DMS153 treated with DMSO at 0.1 percent for 48 hours (cell line): Measurements from ENCODE around the gene CGB1.
"Not testable (repeated sequence)": the region's sequence is repeated elsewhere in the genome, so short reads cannot be mapped to it uniquely, and the experiment has no call there.

ENCODE experiments used
- DNase-seq: peaks from one replicate; lab custom pipeline; 2025; ENCODE audit not compliant: unreplicated experiment; lab: John Stamatoyannopoulos, UW

The CGB1 gene

DNA sequence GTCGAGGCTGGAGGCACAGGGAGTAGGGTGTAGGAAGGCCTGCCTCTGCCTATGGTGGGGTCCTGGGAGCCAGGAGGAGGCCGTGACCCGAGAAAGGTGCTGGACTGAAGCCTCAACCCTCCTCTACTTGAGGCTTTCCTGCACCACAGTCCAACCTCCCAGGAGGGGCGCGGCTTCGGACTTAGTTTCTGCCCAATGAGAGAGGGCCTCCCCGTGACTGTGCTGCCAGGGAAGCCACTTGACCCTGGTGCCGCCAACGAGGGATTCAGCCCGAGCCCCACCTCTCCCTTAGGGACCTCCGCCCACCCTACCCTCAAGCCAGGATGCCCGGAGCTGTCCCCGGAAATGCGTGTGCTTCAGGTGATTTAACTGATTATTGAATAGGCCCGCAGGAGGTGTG, 12.5 kb downstream of the CGB1 start, which contains the start of gene CGB3:
Gene CGB3 (minus strand): TSS at position 101 of the 400 bp plus-strand sequence. CDS start 362 bp downstream, outside the sequence.
- DNase-seq, result not testable (repeated sequence)

DNA sequence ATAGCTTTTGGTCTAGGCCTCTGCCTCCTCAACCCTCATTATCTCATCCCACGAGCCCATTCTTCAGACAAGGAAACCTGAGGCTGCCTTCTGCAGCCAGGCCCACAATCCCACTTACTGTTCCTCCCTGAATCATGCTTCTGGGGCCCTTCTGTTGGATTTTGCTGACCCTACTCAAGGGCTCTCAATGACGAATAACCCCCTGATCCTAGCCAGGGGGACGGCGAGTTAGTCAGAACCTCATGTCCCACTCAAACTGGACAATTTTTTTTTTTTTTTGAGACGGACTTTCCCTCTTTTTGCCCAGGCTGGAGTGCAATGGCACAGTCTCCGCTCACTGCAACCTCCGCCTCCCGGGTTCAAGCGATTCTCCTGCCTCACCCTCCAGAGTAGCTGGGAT, 14.6 kb downstream of the CGB1 start:
- no peak for DNase-seq

DNA sequence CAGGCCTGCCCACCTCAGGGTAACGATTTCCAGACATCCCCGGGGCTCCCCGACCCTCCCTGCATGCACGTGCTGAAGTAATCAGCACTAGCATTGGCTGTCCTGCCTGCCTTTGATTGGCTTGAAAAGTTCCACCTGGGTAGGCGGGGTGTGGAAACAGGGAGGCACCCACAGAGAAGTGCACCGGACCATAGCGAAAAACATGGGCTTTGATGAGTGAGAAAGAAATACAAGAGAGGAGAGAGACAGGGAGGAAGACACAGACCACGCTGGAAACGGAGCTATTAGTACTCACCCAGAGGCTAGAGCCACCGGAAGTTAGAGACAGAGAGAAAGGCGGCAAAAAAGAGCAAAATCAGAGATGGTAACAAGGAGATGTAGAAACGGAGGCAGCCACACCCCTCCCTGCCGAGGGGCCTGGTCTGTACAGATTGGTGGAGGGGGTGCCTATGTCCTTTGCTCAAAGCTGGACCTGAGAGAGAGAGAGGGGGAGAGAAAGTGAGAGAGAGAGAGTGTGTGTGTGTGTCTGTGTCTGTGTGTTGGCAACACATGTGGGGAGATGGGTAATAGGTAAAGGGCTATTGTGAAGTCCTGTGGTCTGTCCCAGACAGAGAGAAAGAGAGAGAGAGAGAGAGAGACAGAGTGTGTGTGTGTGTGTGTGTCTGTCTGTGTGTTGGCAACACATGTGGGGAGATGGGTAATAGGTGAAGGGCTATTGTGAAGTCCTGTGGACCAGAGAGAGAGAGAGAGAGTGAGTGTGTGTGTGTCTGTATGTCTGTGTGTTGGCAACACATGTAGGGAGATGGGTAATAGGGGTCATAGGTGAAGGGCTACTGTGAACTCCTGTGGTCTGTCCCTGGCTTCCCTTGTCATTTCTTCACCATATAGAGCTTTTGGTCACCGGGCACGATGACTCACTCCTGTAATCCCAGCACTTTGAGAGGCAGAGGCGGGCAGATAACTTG, 15.5 kb downstream of the CGB1 start:
- DNase-seq, result no peak

DNA sequence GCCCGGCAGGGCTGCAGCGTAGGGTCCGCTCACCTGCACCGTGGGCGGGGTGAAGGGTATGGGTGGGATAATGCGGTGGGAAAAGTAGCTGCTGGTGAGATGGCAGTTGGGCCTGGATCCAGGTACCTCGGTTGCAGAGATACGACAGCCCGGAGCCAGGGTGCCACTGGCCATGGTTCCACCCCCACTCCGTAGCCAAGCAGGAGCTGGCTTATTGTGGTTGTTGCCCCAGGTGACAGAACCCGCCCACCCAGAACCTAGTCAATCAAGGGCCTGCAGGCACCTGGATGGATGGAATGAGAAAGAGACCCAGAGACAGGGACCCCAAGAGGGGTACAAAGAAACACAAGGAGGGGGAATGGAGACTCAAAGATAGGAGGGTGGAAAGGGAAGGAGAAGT, 16.4 kb downstream of the CGB1 start:
- no peak for DNase-seq

DNA sequence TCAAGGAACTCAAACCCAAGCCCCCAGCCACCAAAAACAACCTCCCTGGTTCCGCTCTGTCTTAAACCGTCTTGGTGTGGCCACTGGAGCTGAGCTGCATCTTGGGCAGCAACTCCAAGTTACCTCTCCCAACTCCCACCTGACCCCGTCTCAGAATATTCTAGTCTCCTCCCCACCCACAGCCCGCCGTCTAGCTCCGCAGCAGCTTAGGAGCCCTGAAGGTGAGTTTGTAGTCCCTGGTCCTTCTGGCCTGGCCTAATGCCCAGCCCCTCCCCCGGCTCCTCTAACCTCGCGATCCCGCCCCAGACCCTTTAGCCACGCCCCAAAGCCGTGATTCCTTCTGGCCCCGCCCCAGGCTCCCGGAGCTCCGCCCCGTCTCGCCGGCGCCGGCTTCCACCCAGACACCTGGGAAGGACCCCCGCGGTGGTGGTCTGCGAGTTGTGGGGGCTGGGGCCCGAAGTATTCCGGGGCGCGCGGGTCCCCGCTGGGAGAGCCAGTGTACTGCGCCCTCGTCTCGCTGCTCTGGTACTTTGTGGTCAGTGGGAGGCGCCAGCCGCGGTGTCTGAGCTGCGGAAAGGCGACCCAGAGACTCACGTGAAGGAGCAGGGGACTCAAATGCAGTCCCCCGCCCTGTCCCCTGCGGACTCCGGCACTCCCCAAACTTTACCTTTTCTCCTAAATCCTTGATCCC, 17.3 kb downstream of the CGB1 start:
- DNase-seq, result peak; percentile 42

DNA sequence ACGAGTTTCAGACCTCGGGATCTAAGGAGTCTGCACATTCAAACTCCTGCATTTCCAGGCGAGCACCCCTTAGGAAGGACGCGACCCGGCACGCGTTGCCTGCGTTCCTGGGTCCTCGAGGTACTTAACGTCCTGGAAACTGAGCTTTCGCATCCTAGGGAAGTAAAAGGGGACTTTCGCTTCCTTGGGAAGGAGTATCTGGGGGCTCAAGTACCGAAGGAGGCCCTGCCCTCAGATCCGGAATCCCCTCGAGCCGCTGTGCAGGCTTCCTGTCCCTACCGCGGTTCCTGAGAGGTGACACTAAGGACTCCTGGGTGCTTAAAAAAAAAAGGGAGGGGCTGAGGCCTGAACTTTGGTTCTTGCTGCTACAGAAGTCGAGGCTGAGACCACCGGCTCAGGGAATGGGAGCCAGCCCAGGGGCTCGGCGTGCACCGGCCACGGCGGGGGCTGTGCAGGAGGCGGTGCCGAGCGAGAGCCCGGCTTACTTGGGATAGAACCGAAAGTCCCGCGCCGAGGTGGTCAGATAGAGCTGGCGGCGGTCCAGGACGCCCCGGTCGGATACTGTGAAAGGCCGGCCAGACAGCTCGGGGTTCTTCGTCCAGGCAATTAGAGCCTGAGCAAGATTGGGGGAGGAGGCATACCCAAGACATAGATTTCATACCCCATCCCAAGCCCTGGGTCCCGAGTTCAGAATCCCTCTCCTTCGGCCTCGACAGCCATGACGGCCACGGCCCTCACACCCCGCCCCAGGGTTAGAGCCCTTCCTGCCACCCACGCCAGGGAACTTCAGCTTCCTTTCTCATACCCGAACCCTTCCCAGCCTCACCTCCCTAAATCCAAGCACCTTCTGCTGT, 18.1 kb downstream of the CGB1 start:
- DNase-seq, result not testable (repeated sequence)

DNA sequence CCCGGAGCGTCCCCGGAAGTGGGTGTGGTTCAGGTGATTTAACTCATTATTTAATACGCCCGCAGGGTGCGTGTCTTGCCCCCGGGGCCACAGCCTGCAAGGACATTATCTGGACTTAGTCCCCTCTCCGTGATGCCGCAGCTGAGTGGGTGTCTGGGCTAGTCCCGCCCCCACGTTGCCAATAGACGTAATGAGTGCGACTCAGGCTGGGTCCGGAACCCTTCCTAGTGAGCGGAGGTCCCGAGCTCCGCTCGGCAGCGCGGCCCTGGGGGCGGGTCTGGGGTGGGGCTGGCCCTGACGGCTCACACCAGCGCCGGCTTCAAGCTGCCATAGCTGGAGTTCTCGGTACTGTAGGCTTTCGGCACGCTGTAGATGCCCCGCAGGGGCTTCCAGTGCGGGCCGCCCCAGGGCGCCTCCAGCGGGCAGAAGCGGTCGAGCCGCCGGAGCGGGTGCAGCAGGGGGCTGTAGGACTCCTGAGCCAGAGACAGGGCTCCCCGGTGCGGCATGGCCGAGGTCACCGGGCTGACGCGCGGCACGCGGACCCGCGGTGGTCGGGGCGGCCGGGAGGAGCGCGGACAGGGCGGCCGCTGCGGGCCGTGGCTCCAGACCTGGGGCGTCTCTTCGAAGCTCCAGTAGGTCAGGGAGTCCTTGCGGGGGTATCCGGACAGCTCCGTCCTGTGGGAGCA, 18.9 kb downstream of the CGB1 start:
- DNase-seq, result no peak

DNA sequence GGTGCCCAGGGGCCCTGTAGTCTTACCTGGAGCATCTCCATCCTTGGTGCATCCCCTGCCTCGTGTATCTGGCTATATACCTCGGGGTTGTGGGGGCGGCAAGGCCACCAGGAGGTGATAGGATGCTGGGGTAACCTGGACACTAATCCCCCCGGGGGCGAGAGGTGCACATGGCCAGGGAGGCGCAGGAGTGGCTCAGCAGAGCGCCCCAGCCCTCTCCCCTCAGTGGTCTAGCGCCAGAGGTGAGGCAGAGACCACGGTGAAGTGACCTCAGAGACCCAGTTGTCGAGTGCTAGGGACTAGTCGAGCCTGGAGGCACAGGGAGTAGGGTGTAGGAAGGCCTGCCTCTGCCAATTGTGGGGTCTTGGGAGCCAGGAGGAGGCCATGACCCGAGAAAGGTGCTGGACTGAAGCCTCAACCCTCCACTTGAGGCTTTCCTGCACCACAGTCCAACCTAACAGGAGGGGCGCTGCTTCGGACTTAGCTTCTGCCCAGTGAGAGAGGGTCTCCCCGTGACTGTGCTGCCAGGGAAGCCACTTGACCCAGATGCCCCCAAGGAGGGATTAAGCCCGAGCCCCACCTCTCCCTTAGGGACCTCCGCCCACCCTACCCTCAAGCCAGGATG, 19.5 kb downstream of the CGB1 start, which contains the start of gene LHB:
Gene LHB (minus strand): TSS at position 51 of the 625 bp plus-strand sequence. CDS start 10 bp downstream, at position 41.
- DNase-seq, result no peak

DNA sequence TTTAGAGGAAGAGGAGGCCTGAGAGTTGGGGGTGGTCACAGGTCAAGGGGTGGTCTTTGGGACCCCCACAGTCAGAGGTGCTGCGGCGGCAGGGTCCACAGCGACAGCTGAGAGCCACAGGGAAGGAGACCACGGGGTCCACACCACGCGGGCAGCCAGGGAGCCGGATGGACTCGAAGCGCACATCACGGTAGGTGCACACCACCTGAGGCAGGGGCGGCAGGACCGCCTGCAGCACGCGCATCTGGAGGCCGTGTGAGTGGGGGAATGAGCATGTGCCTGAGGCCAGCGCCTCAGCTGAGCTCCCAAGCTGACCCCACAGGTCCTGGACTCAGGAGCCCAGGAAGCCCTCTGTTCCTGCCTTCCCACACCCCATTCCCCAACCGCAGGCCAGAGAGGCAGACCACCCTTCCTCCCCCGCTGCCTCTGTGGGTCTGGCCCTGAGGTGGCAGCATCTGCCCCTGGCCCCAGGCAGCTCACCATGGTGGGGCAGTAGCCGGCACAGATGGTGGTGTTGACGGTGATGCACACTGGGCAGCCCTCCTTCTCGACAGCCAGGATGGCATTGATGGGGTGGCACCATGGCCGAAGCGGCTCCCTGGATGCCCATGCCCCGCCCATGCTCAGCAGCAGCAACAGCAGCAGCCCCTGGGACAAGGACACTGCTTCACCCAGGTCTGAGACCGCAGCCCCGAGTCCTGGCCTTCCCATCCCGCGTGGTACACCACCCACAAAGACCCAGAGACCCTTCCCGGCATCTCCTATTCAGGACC, 20.4 kb downstream of the CGB1 start:
- no peak for DNase-seq

DNA sequence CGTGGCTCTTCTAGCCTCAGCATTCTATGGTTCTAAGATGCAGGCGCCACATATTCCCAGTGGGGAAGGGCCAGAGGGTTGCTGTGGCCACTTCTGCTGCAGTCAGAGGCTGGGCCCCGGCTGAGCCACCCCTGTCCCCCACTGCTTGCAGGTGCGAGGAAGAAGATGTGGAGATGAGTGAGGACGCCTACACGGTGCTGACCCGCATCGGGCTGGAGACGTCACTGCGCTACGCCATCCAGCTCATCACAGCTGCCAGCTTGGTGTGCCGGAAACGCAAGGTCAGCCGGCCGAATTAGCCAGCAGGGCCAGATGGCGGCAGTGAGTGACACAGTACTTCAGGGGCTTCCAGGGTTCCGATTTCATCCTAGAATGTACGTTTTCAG, 21.8 kb downstream of the CGB1 start:
- DNase-seq, result no peak

DNA sequence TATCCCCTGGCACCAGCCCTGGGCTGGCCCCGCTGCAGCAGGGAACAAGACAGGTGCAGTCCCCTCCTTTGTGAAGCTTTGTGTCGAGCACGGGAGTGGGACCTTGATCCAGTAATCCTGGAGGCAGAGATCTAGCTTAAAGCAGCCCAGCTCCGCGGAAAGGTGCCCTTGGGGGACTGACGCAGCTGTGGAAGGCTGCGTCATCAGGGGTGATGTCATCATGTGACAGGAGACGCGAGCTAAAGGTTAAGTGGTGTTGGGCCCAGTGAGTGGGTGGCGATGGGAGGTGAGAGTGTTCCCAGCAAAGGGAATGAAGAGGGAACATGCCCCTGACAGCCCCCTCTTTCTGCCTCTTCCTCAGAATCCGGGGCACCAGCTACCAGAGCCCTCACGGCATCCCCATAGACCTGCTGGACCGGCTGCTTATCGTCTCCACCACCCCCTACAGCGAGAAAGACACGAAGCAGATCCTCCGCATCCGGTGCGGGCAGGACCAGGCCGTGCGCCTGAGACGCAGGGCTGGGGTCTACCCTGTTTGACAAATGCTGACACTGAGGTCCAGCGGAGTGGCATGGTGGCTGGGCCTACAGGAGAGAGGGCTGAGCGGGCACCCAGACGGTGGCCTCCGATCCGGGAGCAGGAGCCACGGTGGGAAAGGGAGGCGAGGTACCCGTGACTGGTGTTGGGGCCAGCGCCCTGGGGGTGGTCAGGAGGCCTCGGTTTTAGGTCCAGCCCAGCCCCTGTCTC, 22.4 kb downstream of the CGB1 start:
- DNase-seq, result no peak

DNA sequence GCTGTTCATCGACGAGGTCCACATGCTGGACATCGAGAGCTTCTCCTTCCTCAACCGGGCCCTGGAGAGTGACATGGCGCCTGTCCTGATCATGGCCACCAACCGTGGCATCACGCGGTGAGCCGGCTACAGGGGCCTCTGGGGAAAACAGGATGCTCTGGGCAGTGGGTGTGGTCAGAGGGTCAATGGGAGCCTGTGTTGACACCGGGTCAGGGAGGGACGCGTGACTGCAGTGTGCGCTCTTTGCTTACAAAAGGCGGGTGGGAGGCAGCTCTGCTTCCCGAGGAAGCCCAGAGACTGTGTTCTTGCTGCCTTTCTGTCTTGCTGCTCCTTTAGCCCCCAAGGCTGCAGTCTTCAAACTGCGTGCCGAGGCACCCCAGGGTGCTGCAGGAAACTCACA, 25.5 kb downstream of the CGB1 start:
- DNase-seq, result no peak

DNA sequence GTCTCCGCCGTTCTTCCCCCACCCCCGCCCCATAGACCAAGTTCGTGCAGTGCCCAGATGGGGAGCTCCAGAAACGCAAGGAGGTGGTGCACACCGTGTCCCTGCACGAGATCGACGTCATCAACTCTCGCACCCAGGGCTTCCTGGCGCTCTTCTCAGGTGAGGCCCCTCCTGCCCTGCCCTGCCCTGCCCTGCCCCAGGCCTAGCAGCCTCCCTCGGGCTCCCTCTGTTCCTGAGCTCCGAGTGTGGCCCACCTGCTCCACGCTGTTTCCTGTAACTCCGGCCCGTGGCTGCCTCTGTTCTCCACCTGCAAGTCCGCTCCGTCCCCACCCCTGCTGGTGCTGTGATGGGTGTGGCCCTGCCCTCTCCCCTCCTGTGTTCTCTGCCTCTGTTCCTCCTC, 26.2 kb downstream of the CGB1 start:
- no peak for DNase-seq

DNA sequence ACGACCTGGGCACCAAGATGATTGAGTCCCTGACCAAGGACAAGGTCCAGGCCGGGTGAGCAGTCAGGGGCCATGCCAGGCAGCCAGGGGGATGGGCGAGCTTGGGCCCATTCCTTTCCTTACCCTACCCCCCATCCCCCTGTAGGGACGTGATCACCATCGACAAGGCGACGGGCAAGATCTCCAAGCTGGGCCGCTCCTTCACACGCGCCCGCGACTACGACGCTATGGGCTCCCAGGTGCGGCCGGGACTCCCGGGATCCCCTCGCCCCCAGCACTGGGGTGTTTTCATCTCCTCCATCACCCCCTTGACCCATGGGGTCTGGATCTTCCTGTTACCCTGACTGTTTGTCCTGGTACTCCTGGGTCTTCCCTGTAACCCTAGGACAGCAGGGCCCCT, 26.9 kb downstream of the CGB1 start:
- DNase-seq, result no peak

DNA sequence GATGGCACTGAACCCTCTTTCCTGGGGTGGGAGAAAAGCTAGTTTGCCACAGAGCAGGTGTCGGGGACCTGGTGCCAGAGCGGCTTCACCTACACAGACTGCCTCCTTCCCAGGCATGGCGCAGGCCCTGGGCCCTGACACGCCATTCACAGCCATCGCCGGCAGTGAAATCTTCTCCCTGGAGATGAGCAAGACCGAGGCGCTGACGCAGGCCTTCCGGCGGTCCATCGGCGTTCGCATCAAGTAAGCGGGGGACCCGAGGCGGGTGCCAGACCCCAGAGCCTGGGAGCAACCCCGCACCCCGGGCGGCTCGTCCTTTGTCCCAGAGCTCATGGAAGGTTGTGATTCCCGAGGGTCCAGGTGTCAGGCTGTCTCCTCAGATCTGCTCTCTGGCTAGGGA, 29.8 kb downstream of the CGB1 start:
- no peak for DNase-seq

DNA sequence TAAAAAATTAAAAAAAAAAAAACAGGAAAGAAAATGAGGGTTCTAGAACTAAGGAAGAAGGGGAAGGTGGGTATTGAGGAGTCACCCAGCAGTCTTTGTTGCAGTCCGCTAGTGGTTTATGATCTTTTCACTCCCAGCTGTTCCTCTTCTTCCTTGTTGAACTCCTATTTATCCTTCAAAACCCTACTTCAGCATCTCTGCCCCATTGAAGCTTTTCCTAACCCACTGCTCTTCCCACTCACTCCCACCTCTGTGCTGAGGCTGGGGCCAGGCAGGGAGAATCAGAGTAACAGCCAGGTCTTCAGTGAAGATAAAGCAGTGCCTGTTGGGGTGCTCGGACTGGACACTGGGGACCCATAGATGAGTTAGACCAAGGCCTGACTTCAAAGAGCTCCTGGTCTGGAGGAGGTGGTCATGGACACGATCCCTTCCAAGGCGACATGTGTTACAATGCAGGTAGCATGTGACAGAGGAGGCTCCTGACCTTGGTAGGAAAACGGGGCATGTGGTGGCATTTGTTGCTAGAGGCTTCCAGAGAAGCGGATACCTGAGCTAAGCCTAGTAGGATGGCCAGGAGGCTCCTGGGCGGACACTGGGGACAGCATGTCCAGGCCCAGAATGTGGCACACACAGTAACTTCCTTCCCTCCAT, 31.6 kb downstream of the CGB1 start:
- DNase-seq, result no peak

DNA sequence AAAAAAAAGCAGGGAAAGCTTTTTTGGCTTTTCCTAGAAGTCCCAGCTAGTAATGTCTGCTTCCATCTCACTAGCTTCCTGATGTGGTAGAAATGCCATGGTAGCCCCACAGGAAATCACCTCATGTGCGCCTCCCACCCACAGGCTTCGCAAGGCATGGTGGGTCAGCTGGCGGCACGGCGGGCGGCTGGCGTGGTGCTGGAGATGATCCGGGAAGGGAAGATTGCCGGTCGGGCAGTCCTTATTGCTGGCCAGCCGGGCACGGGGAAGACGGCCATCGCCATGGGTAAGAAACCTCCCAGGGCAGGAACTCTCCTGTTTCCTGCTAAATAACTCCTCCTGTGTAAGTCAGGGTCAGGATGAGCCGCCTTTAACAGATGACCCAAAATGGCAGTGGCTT, 32.6 kb downstream of the CGB1 start:
- no peak for DNase-seq
